HG02798 (cell line): Measurements from ENCODE around the gene ALS2CL.
"Not testable (repeated sequence)": the region's sequence is repeated elsewhere in the genome, so short reads cannot be mapped to it uniquely, and the experiment has no call there.

Experiments used
- ATAC-seq: cut with Tn5 transposase; IDR thresholded peaks from one replicate; pipeline ENCODE4 v1.9.1; 2021; ENCODE audit warnings: mild to moderate bottlenecking; ENCODE audit not compliant: unreplicated experiment, poor library complexity

ALS2CL gene

DNA sequence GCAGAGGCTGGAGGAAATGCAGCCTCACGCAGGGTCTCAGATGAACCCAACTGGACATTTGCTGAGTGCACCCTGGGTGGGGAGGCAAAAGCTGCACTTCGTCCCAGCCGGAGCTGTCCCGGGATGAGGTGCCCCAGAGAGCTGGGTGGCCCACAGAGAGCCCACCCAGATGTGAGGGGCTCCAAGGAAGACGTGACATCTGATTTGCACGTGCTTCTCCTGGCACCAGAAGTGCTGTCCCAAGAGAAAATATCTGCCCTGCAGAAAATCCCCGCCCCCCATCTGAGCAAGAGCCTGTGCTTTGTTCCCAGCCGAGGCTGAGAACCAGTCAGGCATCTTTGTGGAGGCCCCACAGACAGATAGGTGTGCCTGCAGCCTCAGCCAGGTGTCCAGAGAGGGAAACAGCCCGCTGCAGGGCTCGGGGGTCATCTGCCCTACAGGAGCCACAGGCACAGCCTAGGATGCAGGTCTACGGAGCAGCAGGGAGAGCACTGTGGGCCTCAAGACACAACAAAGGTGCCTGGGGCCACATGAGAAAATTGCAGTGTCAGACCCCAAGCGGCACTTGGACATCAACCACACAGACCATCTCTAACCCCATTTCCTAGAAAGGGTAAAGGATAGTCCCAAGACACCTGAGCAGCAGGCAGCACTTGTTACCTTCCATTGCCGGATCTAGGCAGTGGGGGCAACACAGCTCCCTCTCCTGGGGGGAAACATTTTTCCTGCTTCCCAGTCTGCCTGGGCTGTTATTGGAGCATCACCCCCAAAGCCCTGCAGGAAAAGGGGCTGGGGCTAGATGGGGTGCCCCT lies 13.5 kb upstream of the ALS2CL start:
- no peak for ATAC-seq

DNA sequence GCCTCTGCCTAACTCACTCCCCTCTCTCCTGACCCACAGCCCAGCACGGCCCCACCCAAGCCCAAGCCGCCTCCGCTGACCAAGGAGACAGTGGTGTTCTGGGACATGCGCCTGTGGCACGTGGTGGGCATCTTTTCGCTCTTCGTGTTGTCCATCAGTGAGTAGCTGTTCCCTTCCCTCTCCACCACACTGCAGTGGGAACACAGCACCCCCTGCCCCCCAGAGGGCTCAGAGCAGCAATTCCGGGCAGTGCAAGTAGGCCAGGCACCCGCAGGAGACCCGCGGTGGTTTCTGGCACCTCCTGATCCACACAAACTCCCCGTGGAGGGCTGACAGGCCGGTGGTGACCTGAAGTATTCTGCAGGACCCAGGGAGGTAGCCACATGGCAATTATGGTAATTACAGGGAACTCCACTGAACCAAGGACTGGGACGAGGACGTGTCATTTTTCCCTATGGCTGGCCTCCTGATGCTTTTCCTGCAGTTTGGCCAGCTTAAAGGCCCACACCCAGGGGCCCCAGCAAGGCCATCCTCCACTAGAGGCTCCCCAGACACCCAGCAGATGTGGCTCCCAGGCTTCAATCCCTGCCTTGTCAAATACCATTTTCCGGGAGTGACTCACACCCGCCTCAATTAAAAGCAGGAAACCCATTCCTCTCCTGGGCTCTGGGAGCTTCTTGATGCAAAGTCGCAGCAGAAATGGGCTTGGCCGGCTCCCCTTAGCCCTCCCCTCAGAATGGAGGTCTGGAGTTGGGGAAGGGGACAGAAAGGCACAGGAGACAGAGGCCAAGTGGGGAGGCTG lies 12.5 kb upstream of the ALS2CL start:
- no peak for ATAC-seq

GRCh38 chr3:46705022-46705530 lies 11.6 kb upstream of the ALS2CL start:
- ATAC-seq, result peak; percentile 53

GRCh38 chr3:46704346-46704745 lies 10.9 kb upstream of the ALS2CL start:
- ATAC-seq, result not testable (repeated sequence)

GRCh38 chr3:46703013-46703520 lies 9.6 kb upstream of the ALS2CL start:
- no peak for ATAC-seq

DNA sequence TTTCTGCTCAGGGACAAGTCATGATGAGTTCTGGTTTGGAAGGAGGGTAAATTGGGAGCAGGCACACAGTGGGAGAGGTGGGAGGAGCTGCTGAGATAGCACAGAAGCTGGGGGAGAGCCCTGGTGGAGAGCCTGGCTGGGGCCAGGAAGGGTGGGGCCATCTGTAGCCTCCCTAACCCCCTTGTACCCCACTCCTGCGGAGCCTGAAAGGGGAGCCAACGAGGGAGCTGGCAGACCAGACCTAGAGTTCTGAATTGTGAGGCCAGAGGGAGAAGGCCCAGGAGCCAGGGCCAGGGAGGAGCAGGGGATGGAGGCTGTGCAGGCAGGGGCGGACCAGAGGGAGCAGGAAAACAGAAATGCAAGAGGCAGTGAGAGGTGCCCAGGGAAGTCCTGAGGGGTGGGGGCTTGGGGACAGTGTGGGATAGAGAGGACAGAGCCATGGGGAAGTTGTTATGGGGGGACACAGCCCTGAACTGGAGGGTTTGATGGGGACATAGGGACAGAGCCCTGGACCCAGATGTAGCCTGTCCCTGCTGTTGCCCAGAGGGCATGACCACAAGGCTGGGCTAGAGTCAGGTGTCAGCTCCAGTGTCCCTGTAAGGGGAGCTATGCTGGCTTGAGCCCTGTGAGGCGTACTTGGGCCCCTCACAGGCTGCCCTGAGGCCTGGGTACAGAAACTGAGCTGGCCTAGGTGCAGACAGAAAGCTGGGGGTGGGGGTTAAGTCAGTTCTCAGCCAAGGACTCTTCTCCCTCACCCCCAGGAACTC lies 8.9 kb upstream of the ALS2CL start:
- ATAC-seq, result no peak

DNA sequence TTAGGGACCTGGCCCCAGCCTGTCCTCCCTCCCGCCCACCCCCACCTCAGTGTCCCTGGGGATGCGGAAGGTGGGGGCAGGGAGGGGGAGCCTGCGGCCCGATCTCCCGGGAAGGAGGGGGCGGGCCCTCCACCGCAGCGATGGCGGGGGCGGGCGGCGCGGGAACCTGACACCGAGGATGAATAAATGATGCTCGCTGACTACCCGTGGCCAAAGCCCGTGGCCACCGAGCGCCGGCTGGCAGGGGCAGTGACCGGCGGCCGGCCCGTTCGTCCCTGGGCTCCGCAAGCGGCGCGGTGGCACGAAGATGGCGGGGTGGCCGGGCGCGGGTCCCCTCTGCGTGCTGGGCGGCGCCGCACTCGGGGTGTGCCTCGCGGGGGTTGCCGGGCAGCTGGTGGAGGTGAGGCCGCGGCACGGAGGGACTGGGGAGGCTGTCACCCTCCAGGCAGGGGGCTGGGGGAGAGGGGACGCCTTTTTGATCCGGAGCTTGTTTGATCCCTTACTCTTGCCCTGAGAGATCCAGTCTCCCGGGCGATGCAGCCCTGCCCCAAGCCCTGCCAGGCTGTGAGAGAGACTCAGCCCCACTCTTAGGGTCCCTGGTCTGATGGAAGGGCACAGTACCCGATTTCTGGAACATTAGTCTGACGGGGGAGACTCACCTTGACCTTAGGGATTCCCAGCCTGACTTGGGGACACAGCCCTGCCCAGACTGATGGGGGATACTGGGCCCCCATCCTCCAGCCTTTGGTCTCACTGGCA lies 7.9 kb upstream of the ALS2CL start, which contains the start of gene TMIE:
TMIE (plus strand) TSS at position 212 of the 759 bp plus-strand sequence; CDS start at position 308, 96 bp downstream.
- no peak for ATAC-seq

DNA sequence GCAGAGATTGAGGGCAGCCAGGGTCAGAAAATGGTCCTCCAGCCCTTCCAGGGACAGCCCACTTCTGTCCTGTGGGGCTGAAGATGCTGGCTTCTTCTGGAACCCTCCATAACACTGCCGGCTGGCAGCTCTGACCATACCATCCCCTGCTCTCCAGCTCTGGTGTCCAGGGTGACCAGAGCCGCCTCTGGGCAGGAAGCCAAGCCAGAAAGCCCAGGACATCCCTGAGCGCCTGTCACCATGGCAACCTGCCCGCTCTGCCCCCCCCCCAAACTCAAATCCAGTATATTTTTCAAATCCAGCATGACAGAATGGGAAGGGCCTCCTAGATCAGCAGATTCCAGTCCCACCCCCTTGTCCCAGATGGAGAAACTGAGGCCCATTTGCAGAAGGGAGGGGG lies 7.3 kb upstream of the ALS2CL start:
- ATAC-seq, result no peak

- no peak for ATAC-seq
Measured at GRCh38 chr3:46699676-46700523, 6.4 kb upstream of the ALS2CL start.

DNA sequence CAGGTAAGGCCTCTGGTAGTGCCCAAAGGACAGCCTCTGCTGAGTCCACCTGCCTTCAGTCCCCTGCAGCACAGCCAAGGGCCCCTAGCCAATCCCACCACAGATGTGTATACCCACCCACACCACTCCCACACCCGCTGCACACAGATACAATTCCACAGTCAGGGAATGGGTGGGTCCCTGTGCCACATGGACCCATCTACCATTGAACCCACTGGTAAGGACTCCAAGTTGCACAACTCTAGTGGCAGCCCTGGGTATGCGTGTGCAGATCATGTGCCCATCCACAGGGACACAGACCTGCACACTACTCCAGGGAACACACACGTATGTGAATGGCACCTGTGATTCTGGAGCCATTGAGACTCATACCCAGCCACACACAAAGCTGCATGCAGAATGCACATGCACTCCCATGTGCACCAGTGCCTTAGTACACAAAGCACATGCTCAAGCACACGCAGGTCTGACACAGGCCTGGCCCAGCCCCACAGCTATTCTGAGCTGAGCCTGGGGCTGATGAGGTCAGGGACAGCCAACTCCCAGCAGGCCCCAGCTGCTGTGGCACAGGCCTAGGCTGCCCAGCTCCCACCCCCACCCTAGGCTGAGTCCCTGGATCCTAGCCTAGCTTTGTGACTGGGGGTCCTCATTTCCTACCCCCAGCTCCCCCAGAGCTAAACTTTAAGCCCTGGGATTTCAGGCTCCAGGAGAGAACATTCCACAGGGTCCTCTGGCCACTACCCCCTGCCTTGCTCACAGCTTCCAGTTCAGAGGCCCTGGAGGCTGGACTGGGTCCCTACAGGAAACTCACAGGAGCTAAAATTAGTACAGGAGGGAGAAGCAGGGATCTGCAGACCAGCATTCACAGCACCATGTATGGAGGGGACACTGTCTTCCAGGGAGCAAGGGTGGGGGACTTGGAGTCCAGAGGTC lies 2.7 kb upstream of the ALS2CL start:
- no peak for ATAC-seq

DNA sequence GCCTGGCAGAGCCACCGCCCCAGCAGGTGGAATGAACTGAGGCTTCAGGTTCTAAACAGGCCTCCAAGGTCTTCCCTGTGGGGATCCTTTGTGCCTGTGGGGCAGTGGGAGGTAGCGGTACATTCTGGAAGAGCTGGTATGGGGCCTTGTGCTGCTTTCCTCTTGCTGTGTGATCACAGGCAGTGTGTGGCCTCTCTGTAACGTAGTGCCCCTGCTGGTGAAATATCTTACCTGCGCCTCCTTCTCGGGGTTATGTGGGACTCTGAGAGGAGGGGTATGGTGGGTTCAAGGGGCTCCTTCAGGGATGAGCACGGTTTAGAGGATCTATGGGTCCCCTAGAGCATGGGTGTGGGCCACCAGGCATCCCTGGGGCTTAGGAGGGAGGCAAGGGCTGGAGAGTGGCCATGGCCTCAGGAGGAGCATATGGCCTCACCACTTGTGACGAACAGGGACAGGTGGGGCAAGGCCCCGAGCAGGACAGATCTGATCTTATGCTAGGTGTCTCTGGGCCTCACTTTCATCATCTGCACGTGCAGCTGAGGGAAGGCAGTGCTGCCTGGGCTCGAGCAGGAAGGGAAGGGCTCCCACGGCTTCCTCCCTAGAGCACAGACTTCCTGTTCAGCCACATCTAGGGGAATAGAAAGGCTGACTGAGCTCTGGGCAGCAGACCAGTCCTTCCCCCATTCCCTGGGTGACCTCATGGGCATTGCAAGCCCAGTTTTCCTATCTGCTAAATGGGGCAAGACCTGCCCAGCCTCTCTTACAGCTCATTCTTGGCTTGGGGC lies 1.9 kb upstream of the ALS2CL start:
- ATAC-seq, result no peak

DNA sequence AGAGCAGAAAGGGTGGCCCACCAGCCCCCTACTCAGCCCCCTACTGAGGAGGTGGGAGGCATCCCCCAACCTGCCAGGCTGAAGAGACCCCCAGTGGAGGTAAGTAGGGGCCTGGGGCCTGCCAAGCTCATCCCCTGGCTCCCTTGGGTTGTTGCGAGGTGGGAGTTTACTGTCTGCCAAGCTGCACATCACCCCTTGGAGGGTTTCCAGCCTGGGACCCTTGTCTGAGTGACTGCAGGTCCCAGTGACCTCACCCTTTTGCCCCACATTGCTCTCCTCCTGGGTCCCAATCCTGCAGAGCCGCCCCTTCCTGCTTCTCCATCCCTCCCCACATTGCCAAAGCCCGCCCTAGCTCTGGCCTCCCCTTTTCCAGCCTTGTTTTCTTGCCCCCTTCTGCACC lies 1.0 kb upstream of the ALS2CL start:
- ATAC-seq, result no peak

DNA sequence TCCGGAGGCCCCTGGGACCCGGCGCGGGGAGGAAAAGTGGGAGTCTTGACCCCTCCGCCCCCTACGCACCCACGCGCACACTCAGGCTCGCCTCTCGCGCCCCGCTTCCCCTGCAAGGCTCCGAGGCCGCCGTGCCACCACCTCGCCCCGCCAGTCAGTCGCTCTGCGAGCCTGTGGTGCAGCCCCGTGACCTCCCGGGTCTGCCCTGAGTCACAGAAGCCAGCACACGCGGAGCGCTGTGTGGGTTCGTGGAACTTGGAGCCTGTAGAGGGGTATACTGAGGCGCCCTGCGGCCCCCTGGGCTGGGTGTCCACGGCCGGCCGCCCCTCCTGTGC lies 380 bp upstream of the ALS2CL start:
- no peak for ATAC-seq

DNA sequence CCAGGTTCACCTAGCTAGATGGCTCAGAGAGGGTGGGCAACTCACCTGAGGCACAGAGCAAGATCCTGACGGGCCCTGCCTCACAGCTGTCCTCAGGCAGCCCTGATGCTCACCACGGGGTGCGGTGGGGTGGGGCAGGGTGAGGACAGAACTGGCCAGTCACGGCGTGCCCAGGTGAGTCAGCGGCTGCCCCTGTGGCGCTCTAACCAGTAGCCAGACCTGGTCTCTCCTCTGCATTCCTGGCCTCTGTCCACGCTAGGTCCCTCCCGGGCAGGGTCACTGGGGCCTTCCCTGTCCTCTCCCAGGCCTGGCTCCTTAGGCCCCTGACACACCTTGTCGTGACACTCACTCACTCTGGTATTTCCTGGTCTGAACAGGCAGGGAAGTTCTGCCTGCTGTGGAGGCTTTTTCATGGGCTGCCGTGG lies 901 bp downstream of the ALS2CL start:
- no peak for ATAC-seq

DNA sequence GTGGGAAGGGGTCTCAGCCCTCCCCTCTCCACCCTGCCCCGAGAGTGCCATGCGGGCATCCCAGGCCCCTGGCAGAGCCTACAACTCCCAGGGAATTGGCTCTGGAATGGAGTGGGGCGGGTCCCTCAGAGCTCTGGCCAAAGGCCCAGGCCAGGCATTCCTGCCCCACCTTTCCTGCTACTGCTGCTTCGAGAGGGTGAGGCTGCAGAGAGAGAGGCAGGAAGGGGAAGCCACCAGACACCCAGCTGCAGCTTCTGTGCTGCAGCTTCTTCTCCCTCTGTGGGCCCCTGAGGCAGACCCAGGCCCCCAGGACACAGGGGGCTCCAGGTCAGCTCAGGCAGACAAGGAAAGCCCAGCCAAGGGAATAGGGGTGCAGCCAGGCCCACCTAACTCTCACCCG lies 2.7 kb downstream of the ALS2CL start:
- ATAC-seq, result no peak

GRCh38 chr3:46685446-46685845 lies 8.0 kb downstream of the ALS2CL start:
- ATAC-seq, result no peak

- ATAC-seq, result no peak
Measured at GRCh38 chr3:46684891-46685290, 8.6 kb downstream of the ALS2CL start.
